Measurements from ENCODE around the gene GALNT12.

The GALNT12 gene

GRCh38 chr9:98864281-98865174, 57.1 kb downstream of the GALNT12 start (continued):
- no peak for TF ChIP-seq ATF2 (tag by site-specific recombination; IDR thresholded peaks at IDR 0.05; ENCODE audit: low read depth)

GRCh38 chr9:98865284-98865875, 57.9 kb downstream of the GALNT12 start:
- H3K4me3 ChIP-seq (ENCODE audit: low read depth, low read length), result no peak overlapping the region
- POLR2A ChIA-PET, result no interaction called here
- no peaks in the 10 kb centered on the region for H3K9me3 ChIP-seq (ENCODE audit: control insufficient read depth, insufficient read depth, low read depth, low read length)
- CTCF ChIA-PET, result interaction anchor here (0.6 to 1.3 kb wide), 5 partner anchors 16 to 796 kb away, joined by 3 to 5 read pairs (median 4); no protein-coding TSS in a partner anchor
- TF ChIP-seq BCL11A (tag by site-specific recombination; IDR thresholded peaks at IDR 0.05; ENCODE audit: low read depth) (no peak), ZNF473 (tag by site-specific recombination; IDR thresholded peaks at IDR 0.05) (no peak), ZNF555 (tag by site-specific recombination; conservative IDR thresholded peaks at IDR 0.05) (no peak), ZNF501 (tag by site-specific recombination; IDR thresholded peaks at IDR 0.05) (no peak), ZBTB6 (tag by site-specific recombination; IDR thresholded peaks at IDR 0.05) (no peak), ZNF488 (tag by site-specific recombination; IDR thresholded peaks at IDR 0.05) (no peak), ZNF658 (tag by site-specific recombination; IDR thresholded peaks at IDR 0.05) (no peak), ZNF24 (tag by site-specific recombination; IDR thresholded peaks at IDR 0.05) (no peak), ZNF610 (tag by site-specific recombination; IDR thresholded peaks at IDR 0.05; ENCODE audit: borderline replicate concordance) (no peak), ZNF366 (tag by site-specific recombination; conservative IDR thresholded peaks at IDR 0.05) (no peak), KLF9 (tag by site-specific recombination; IDR thresholded peaks at IDR 0.05; ENCODE audit: low read depth) (no peak), ZBTB10 (tag by site-specific recombination; IDR thresholded peaks at IDR 0.05) (no peak), ZNF398 (tag by site-specific recombination; IDR thresholded peaks at IDR 0.05) (no peak), ZNF701 (tag by site-specific recombination; IDR thresholded peaks at IDR 0.05) (no peak)
- no peaks in the 10 kb centered on the region for H3K4me1 ChIP-seq (ENCODE audit: control insufficient read depth, insufficient read depth, low read length)
- H3K27ac ChIP-seq (ENCODE audit: extremely low read depth, low read depth, low read length), result no peak overlapping the region
- H3K36me3 ChIP-seq (ENCODE audit: control insufficient read depth in 2 of 2, insufficient read depth in 1 of 2, low read length in 2 of 2), result no peaks in the 10 kb centered on the region

All from HEK293 (cell line).